ENCODE measurements around the gene NRBF2.

GRCh38 chr10:63110940-63111339, 22.2 kb upstream of the NRBF2 start:
- TF ChIP-seq POLR2AphosphoS5 (IDR thresholded peaks at IDR 0.05; ENCODE audit: low read depth, low read length) (no peak), POLR2A (IDR thresholded peaks at IDR 0.05; ENCODE audit: low read depth, low read length) (no peak), TAF1 (IDR thresholded peaks at IDR 0.05; ENCODE audit: borderline replicate concordance, low read depth, low read length) (no peak)
